Hypothalamus (tissue), 51 donors: ENCODE results near the gene CCND2.

Source experiments
- DNase-seq, 51 donors: peaks; one replicate each; lab custom pipeline; 2025; lab: John Stamatoyannopoulos, UW

CCND2 gene

DNA sequence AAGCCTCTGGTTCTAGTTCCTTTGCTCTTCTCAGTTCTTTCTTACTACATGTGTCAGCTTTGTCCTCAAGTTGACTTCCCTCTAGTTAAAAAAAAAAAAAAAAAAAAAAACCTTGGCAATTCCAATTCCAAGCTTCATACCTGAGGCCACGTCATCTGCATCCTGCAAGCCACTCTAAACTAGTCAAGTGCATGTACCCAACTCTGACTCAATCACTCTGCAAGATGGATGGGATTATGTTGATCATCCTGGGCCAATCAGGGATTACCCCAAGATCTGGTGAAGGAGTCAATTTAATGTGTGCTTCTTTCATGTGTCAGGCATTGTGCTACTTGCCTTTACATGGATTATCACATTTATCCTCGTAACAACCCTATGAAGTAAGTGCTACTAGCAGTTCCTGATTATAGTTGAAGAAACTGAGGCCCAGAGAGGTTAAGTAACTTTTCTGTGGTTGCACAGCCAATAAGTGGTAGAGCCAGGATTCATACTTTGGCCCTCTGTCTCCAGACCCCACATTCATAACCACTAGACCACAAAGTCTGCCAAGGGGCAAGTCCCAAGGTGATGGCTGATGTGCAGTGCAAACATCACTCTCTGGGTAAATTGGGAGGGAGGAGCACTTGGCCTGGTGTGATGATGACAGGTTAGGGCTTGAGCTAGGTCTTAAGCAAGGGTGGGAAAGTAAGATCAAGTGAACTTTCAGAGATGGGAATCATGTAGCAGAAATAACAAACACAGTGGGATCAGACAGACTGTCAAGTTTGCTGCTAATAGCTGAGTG is 17.3 kb upstream of the CCND2 start:
- DNase-seq: no peak

DNA sequence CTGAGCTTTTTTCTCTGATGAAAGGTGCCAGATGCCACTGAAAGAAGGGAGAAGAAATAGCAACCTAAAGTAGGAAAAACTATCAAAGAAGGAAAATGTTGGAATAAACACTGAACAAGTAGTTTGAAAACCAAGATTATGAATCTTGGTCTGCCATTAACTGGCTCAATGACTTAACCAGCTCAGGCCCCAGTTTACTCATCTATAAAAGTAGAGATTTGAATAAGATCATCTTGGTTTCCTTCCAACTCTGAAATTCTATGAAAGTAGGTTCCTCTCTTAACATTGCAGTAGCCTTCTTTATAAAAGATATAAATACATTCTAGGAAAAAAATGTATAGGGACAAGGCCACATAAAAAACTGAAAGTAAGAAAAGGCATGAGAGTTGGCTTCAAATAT is 16.1 kb upstream of the CCND2 start:
- no peak for DNase-seq

- DNase-seq: no peak
Observed at GRCh38 chr12:4259099-4259498, 14.5 kb upstream of the CCND2 start.

DNA sequence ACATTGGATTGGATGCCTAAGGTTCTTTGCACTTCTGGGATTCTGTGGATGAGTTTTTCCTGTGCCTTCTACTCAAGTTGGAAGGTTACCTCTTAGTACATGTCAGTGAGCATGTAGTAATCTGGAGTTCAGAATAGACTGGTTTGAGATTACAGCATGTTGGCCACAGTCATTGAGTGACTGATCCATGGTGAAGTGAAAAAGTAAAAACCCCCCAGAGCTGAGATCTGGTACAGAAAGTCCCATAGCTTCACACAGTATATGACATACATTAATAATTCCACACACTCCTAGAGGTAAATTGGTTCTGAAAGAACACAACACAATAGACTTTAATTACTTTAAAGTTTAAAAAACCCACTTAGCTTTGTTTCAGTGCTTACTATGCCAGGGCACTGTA is 11.9 kb upstream of the CCND2 start:
- no peak for DNase-seq

GRCh38 chr12:4265280-4265679 is 8.3 kb upstream of the CCND2 start:
- DNase-seq: no peak

GRCh38 chr12:4266990-4267389 is 6.6 kb upstream of the CCND2 start:
- DNase-seq: no peak

- DNase-seq: no peak
Observed at GRCh38 chr12:4267704-4268328, 5.7 kb upstream of the CCND2 start.

GRCh38 chr12:4268329-4269181 is 5.0 kb upstream of the CCND2 start:
- peak in 1 of 51 donors; percentile 36 for DNase-seq

GRCh38 chr12:4269279-4269991 is 4.1 kb upstream of the CCND2 start:
- DNase-seq: peak in 31 of 51 donors; percentile 30 to 79 (median 61)

- DNase-seq: no peak
Observed at GRCh38 chr12:4270016-4270830, 3.3 kb upstream of the CCND2 start.

DNA sequence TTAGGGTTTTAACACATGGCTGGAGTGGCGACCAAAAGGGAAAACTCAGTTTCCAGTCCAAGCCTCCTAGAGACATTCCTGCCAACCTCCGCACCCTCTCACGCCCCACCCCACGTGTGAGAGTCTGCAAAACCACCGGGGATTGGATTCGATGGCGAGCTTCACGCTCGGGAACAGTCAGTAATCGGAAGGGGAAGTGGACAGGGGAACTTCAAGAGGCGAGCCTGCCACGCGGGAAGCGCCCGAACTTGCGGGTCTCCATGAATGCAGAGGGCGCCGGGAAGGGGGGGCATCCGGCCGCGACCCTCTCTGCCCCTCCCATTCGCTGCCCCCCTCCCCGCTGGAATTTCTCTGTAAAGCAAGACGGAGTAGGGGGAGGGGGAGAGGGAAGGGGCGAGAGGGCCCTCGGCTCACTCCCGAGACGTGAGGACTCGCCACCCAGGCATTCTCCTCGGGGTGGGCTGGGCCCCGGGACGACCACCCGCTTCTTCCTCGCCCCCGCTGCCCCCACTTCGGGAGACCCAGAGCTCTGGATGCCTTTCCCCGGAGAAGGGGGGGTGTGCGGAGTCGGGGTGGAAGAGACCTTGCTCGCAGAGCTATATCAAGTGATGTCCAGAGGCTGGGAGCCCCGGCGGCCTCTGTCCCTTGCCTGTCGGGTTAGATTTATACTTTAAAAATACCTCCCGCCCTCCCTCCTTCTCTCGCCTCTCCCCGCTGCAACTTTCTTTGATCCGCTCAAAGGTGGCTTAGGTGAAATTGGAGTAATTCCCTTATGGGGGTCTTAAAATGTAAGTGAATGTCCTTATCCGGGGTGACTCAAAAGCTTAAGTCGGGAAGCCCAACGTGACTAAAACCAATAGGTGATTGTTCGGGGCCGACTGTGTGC is 2.5 kb upstream of the CCND2 start:
- DNase-seq: peak in 6 of 51 donors; percentile 16 to 67 (median 30)

- peak in 24 of 51 donors; percentile 29 to 83 (median 48) for DNase-seq
Observed at GRCh38 chr12:4271717-4272423, 1.7 kb upstream of the CCND2 start.

DNA sequence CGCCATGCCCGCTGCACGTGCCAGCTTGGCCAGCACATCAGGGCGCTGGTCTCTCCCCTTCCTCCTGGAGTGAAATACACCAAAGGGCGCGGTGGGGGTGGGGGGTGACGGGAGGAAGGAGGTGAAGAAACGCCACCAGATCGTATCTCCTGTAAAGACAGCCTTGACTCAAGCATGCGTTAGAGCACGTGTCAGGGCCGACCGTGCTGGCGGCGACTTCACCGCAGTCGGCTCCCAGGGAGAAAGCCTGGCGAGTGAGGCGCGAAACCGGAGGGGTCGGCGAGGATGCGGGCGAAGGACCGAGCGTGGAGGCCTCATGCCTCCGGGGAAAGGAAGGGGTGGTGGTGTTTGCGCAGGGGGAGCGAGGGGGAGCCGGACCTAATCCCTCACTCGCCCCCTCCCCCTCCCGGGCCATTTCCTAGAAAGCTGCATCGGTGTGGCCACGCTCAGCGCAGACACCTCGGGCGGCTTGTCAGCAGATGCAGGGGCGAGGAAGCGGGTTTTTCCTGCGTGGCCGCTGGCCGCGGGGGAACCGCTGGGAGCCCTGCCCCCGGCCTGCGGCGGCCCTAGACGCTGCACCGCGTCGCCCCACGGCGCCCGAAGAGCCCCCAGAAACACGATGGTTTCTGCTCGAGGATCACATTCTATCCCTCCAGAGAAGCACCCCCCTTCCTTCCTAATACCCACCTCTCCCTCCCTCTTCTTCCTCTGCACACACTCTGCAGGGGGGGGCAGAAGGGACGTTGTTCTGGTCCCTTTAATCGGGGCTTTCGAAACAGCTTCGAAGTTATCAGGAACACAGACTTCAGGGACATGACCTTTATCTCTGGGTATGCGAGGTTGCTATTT is 914 bp upstream of the CCND2 start:
- peak in 6 of 51 donors; percentile 24 to 67 (median 52) for DNase-seq

- DNase-seq: no peak
Observed at GRCh38 chr12:4273273-4273651, 300 bp upstream of the CCND2 start.

DNA sequence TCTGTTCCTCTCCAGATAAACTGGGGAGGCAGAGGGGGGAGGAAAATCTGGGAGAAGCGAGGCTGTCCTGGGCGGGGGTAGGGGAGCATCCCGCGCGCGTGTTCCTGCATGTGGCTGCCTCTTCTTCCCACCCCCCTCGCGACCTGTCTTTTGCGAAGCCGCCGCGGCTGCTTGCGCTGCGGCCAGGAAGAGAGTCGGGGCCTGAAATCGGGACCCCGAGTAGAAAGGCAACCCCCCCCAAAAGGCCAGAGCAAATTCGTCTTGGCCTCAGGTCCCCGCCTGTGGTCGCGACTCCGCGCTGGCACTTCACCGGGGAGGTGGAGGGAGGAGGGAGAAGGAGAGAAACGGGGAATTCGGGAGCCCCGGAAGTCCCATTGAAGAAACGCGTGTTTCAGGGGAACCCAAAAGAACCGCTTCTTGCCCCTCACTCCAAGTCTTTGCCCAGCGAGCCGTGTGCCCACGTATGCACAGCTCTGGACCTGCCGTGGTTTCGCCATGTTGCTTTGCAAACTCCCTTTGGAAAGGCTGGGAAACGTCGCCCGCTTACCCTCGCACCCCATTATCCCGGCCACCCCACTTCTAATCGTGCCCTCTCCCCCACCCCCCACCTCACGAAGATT is 944 bp downstream of the CCND2 start:
- DNase-seq: no peak

- peak in 1 of 51 donors; percentile 40 for DNase-seq
Observed at GRCh38 chr12:4275016-4275869, 1.7 kb downstream of the CCND2 start.
